ENCODE results near the gene ETV6. TPM values are rescaled to one million over a fixed set of nuclear protein-coding genes. Genes with fewer than 3 reads are reported as not detected.

The ETV6 gene
- total RNA-seq, 4 donors from 2014 or later, result 17.7 to 27.1 (median 25.0) TPM

DNA sequence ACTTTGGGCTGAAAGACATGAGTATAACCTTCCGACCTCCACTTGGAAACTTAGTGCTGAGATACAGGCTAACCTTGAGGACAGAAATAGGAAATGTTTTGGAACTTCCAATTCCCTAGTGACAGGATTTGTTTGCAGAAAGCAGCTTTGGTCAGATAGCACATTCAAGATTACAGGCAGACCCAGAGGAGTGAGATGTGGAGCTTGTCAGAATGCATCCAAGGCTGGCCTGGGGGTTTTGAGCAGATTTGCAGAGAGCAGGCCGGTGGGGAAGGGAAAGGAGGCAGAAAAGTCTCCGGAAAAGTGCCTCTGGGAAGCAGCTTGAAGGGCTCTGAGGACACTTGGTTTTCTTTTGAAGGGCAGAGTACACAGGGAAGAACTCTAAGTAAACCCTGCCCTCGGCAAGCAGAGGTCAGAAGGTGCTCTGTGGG, 180.3 kb downstream of the ETV6 start:
- 69 to 72% methylated on average over 4 of the region's 4 CpGs for WGBS, 2 donors
- intact Hi-C loops (cut with DNase I; ENCODE audit: low total_unique reads), result no loop called here
- no peak for DNase-seq (ENCODE audit: low spot score in 2 of 2)

DNA sequence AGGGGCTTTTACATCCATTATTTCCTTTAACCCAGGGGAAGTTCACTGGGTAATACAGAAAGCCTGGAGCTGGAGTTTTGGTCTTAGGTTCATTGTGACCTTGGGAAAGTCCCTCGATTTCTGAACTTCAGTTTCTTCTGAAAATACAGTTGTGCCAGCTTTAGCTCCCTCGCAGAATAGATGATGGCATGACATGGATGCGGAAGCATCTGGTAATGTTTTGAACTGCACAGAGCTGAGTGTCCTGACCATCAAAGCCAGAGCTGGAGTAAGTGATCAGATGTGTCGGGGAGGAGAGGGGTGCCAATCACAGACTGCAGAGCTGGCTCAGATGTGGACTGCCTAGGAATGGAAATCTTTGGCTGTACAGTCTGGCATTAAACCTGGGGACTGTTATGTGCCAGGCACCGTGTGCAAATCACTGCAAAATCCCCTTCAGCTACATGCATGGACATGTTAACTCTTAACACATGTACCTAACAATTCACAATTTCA, 180.9 kb downstream of the ETV6 start:
- DNase-seq (ENCODE audit: low spot score in 2 of 2), result no peak
- TF ChIP-seq, protein P1, sequence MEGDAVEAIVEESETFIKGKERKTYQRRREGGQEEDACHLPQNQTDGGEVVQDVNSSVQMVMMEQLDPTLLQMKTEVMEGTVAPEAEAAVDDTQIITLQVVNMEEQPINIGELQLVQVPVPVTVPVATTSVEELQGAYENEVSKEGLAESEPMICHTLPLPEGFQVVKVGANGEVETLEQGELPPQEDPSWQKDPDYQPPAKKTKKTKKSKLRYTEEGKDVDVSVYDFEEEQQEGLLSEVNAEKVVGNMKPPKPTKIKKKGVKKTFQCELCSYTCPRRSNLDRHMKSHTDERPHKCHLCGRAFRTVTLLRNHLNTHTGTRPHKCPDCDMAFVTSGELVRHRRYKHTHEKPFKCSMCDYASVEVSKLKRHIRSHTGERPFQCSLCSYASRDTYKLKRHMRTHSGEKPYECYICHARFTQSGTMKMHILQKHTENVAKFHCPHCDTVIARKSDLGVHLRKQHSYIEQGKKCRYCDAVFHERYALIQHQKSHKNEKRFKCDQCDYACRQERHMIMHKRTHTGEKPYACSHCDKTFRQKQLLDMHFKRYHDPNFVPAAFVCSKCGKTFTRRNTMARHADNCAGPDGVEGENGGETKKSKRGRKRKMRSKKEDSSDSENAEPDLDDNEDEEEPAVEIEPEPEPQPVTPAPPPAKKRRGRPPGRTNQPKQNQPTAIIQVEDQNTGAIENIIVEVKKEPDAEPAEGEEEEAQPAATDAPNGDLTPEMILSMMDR (IDR thresholded peaks at IDR 0.05), result no peak
- no peak for TF ChIP-seq POLR2A (IDR thresholded peaks at IDR 0.05)
- no peak overlapping the region for H3K4me3 ChIP-seq (ENCODE audit: low read depth, poor library complexity, severe bottlenecking)
- intact Hi-C loops (cut with DNase I; ENCODE audit: low total_unique reads), result no loop called here
- 20 to 21% methylated on average over 5 of the region's 5 CpGs for WGBS, 2 donors

More for the DNA sequence above, 180.3 kb downstream of the ETV6 start:
- no peak overlapping the region for H3K4me3 ChIP-seq (ENCODE audit: low read depth, poor library complexity, severe bottlenecking)
- TF ChIP-seq POLR2A (IDR thresholded peaks at IDR 0.05), result no peak
- TF ChIP-seq, protein P1 (IDR thresholded peaks at IDR 0.05), result no peak

DNA sequence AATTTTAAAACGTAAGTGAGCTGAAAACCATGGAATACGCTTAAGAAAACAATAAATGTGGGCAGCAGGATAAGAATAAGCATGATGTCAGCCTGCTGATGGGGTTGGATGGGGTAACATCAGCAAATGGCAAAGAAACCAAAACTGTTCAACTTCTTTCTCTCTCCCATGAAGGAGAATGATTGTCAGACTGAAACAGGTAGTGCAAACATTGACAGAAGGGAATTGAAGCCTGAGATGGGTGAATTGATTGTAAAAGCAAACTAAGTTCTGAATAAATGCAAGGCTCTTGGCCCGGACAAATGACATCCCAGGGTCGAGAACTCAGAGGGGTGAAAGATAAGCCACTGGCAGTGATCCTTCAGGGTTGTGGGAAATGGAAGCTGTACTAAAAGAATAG, 182.6 kb downstream of the ETV6 start:
- H3K4me3 ChIP-seq (ENCODE audit: low read depth, poor library complexity, severe bottlenecking), result no peak overlapping the region
- intact Hi-C loops (cut with DNase I; ENCODE audit: low total_unique reads), result no loop called here
- 87 to 89% methylated on average over 4 of the region's 4 CpGs for WGBS, 2 donors
- DNase-seq (ENCODE audit: low spot score in 2 of 2), result no peak
- TF ChIP-seq, protein P1 (IDR thresholded peaks at IDR 0.05), result no peak
- no peak for TF ChIP-seq POLR2A (IDR thresholded peaks at IDR 0.05)

DNA sequence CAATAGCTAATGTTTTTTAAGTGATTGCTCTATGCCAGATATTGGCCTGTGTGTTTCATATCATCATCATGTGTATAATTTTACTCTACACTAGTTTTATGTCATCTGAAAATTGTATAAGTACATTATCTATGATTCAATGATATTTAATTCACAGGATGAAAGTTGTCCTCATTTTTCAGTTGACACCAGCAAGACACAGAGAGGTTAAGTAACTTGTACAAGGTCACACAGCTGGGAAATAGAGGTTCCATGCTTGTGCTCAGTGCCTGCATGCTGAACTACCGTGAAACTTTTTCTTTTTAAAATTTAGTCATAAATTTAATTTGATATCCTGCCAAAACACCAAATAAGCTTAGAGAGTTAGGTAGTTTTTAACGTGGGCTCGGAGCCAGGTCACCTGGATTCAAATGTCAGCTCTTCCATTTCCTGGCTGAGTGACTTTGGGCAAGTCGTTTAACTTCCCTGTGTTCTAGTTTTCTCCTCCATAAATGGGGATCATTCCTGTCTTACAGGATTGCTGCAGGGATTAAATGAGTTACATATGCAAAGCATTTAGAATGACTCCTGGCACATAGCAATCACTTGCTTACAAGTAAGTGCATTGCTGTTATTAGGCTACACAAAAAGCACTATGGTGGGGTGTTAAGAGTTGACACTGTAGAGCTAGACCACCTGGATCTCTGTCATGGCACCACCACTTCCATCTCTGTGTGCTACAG, 183.9 kb downstream of the ETV6 start:
- intact Hi-C loops (cut with DNase I; ENCODE audit: low total_unique reads), result no loop called here
- 44 to 53% methylated on average over 4 of the region's 4 CpGs for WGBS, 2 donors
- no peak overlapping the region for H3K4me3 ChIP-seq (ENCODE audit: low read depth, poor library complexity, severe bottlenecking)
- DNase-seq (ENCODE audit: low spot score in 2 of 2), result no peak
- no peak for TF ChIP-seq POLR2A (IDR thresholded peaks at IDR 0.05)
- TF ChIP-seq, protein P1 (IDR thresholded peaks at IDR 0.05), result no peak

DNA sequence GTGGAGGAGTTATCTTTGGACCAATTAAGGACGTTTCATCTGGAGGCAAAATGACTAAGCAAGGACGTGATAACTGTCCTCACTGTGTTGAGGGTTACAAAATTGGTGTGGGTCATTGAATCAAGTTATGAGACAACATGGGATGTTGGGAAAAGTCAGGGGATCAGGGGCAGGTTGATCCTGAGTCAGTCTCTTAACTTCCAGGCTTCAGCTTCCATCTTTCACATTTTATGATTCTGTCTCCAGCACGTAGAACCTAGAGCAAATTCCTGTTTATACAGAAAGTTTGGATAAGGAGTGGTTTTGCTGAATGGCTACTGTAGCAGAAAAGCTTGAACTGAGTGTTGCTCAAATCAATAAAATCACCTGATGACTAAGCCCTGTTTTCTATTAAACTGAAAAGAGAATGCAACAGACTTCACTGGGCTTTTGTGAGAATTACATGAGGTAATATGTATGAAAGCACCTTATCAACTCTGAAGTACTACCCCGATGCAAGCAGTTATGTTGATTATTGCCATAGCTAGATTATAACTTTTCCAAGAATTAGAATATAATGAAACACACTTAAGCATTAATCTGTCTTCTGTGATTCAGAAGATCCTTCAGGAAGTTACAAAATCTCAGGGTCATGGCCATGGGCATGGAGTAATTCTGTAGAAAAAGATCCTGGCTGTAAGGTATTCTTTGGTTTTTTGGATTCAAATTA, 184.8 kb downstream of the ETV6 start:
- TF ChIP-seq POLR2A (IDR thresholded peaks at IDR 0.05), result no peak
- TF ChIP-seq, protein P1 (IDR thresholded peaks at IDR 0.05), result no peak
- H3K4me3 ChIP-seq (ENCODE audit: low read depth, poor library complexity, severe bottlenecking), result no peak overlapping the region
- no peak for DNase-seq (ENCODE audit: low spot score in 2 of 2)
- 68 to 69% methylated on average over 4 of the region's 4 CpGs for WGBS, 2 donors
- intact Hi-C loops (cut with DNase I; ENCODE audit: low total_unique reads), result no loop called here

Measured in lower leg skin (tissue), 4 donors.